Upper lobe of left lung (tissue), 6 donors: ENCODE measurements around the gene WDSUB1. TPM values are rescaled to one million over a fixed set of nuclear protein-coding genes. Genes with fewer than 3 reads are reported as not detected.
A peak's percentile ranks its signal among the peaks of the same experiment; 100 is the strongest.

Source experiments
- ATAC-seq, 2 donors: fragments of 200-7000 bp; cut with Tn5 transposase; one replicate each; pipeline ENCODE4 v1.9.1; 2022; ENCODE audit warnings: mild to moderate bottlenecking in 2 of 2, moderate library complexity in 2 of 2; ENCODE audit not compliant: low FRiP score in 2 of 2
- DNase-seq, 2 donors: peaks; one replicate each; pipeline ENCODE4 v3.0.0-alpha.2; 2019 to 2020
- H3K27ac ChIP-seq, 4 donors: fragments of 200-600 bp; sonication (generic); one replicate each; pipeline ENCODE4 v1.5.1; 2016 to 2019
- H3K27me3 ChIP-seq, 4 donors: fragments of 200-600 bp; sonication (generic); one replicate each; pipeline ENCODE4 v1.5.1; 2017 to 2019
- H3K36me3 ChIP-seq, 4 donors: fragments of 200-600 bp; sonication (generic); one replicate each; pipeline ENCODE4 v1.5.1; 2016 to 2019
- H3K4me1 ChIP-seq, 4 donors: fragments of 200-600 bp; sonication (generic); one replicate each; pipeline ENCODE4 v1.5.1; 2018 to 2019
- H3K4me3 ChIP-seq, 4 donors: fragments of 200-600 bp; sonication (generic); one replicate each; pipeline ENCODE4 v1.5.1; 2017 to 2019; ENCODE audit warnings: mild to moderate bottlenecking in 2 of 4, moderate library complexity in 1 of 4
- H3K9me3 ChIP-seq, 4 donors: fragments of 200-600 bp; sonication (generic); one replicate each; pipeline ENCODE4 v1.5.1; 2018 to 2019
- EP300 ChIP-seq, 4 donors: sonication (generic); formaldehyde crosslinking; IDR thresholded peaks; one replicate each; pipeline ENCODE4 v1.5.1; 2017; ENCODE audit warnings: antibody characterized with exemption in 4 of 4, control low read depth in 2 of 4
- POLR2A ChIP-seq, 4 donors: fragments of 450-650 bp; IDR thresholded peaks; one replicate each; pipeline ENCODE4 v1.5.1; 2016 to 2017; ENCODE audit warnings: antibody characterized with exemption in 4 of 4, mild to moderate bottlenecking in 2 of 4
- POLR2AphosphoS5 ChIP-seq, 2 donors: sonication (generic); formaldehyde crosslinking; IDR thresholded peaks; one replicate each; pipeline ENCODE4 v1.5.1; 2017; ENCODE audit warnings: antibody characterized with exemption in 2 of 2
- WGBS, 2 donors: methylation state at CpG; one replicate each; pipeline ENCODE4 v1.1.5; 2017 to 2018; 5-methylcytosine and 5-hydroxymethylcytosine counted together
- total RNA-seq, 6 donors: library from RNA; depleted of rRNA in 4 of 6; stranded (reverse); fragments of >200 nt in 4 of 6; gene quantifications; one replicate each; pipeline versions ENCODE4 v1.1.0 to v1.2.1, GENCODE V29; 2016 to 2021
- TF ChIP-seq, protein P1 (sequence below), 6 experiments: fragments of 450-650 bp in 4 of 6; fragments of 200-600 bp in 2 of 6; sonication (generic) in 2 of 6; IDR thresholded peaks; one replicate each; pipeline ENCODE4 v1.5.1; 2016 to 2019; ENCODE audit warnings: antibody characterized with exemption in 6 of 6
- donor health status: DM: no; HTN: no; CAD: no; lungs with moderate emphysema.
- donor health status: DM: no; HTN: yes; CAD: no; lungs with severe emphysema.

The WDSUB1 gene
- total RNA-seq, 6 donors from 2014 or later: 6.8 to 22.0 (median 13.9) TPM

DNA sequence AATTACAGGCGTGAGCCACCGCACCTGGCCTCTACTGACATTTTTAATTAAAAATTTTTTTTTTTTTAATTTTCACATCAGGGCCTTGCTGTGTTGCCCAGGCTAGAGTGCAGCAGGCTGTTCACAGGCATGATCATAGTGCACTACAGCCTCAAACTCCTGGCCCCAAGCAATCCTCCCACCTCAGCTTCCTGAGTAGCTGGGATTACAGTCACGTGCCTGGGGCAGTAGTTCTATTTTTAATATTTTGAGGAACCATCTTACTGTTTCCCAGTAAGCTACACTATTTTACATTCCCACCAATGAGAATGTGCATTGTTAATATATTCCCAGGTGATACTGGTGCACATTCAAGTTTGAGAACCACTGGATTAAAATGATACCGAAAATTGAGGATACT lies 92.7 kb downstream of the WDSUB1 start:
- ATAC-seq (no peak), DNase-seq (no peak)
- H3K4me3 ChIP-seq: no peak overlapping the region
- no peaks in the 10 kb centered on the region for H3K27me3 ChIP-seq
- 86 to 89% methylated on average over 4 of the region's 4 CpGs for WGBS, 2 donors
- H3K9me3 ChIP-seq: no peaks in the 10 kb centered on the region
- TF ChIP-seq, protein P1, sequence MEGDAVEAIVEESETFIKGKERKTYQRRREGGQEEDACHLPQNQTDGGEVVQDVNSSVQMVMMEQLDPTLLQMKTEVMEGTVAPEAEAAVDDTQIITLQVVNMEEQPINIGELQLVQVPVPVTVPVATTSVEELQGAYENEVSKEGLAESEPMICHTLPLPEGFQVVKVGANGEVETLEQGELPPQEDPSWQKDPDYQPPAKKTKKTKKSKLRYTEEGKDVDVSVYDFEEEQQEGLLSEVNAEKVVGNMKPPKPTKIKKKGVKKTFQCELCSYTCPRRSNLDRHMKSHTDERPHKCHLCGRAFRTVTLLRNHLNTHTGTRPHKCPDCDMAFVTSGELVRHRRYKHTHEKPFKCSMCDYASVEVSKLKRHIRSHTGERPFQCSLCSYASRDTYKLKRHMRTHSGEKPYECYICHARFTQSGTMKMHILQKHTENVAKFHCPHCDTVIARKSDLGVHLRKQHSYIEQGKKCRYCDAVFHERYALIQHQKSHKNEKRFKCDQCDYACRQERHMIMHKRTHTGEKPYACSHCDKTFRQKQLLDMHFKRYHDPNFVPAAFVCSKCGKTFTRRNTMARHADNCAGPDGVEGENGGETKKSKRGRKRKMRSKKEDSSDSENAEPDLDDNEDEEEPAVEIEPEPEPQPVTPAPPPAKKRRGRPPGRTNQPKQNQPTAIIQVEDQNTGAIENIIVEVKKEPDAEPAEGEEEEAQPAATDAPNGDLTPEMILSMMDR (IDR thresholded peaks at IDR 0.05): no peak
- TF ChIP-seq POLR2AphosphoS5 (IDR thresholded peaks at IDR 0.05): no peak
- TF ChIP-seq POLR2A (IDR thresholded peaks at IDR 0.05): no peak
- no peak for TF ChIP-seq EP300 (IDR thresholded peaks at IDR 0.05)
- H3K4me1 ChIP-seq: peaks cover 0 to 1% (median 0%) of the 10 kb centered on the region in 4 donors
- no peak overlapping the region for H3K27ac ChIP-seq
- H3K36me3 ChIP-seq: peaks cover 4 to 87% (median 40%) of the 10 kb centered on the region in 4 donors

DNA sequence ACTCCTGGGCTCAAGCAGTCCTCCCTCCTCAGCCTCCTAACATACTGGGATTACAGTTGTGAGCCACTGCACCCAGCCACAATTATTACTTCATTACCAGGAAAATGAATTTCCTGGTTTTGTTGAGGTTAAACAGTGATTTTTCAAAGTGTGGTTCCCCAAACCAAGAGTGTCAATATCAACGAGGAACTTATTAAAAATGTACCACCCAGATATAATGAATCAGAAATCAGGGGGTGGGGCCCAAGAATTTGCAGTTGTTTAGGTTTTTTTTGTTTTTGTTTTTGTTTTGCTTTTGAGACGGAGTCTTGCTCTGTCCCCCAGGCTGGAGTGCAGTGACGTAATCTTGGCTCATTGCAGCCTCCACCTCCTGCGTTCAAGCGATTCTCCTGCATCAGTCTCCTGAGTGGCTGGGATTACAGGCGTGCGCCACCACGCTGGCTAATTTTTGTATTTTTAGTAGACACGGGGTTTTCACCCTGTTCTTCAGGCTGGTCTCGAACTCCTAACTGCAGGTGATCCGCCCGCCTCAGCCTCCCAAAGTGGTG lies 94.1 kb downstream of the WDSUB1 start:
- no peak overlapping the region for H3K4me3 ChIP-seq
- H3K27ac ChIP-seq: no peak overlapping the region
- ATAC-seq (no peak), DNase-seq (no peak)
- H3K9me3 ChIP-seq: no peaks in the 10 kb centered on the region
- TF ChIP-seq EP300 (IDR thresholded peaks at IDR 0.05) (no peak), POLR2A (IDR thresholded peaks at IDR 0.05) (no peak), POLR2AphosphoS5 (IDR thresholded peaks at IDR 0.05) (no peak)
- TF ChIP-seq, protein P1 (IDR thresholded peaks at IDR 0.05): no peak
- H3K36me3 ChIP-seq: peaks cover 4 to 75% (median 31%) of the 10 kb centered on the region in 4 donors
- no peaks in the 10 kb centered on the region for H3K27me3 ChIP-seq
- H3K4me1 ChIP-seq: peaks cover 0 to 8% (median 0%) of the 10 kb centered on the region in 4 donors
- whole genome bisulfite sequencing, 2 donors: 79 to 89% methylated on average over 12 of the region's 12 CpGs

- DNase-seq: no peak
- Histone ChIP-seq H3K27me3 (no peaks in the 10 kb centered on the region), H3K36me3 (peaks cover 0 to 56% (median 17%) of the 10 kb centered on the region in 4 donors), H3K4me1 (peaks cover 0 to 8% (median 0%) of the 10 kb centered on the region in 4 donors), H3K27ac (peak overlapping the region; percentile 3 to 67 (median 42)), H3K9me3 (no peaks in the 10 kb centered on the region), H3K4me3 (no peak overlapping the region)
- no peak for ATAC-seq
- 58 to 81% methylated on average over 4 of the region's 4 CpGs for WGBS, 2 donors
- TF ChIP-seq POLR2A (IDR thresholded peaks at IDR 0.05) (no peak), EP300 (IDR thresholded peaks at IDR 0.05) (no peak), POLR2AphosphoS5 (IDR thresholded peaks at IDR 0.05) (peak in 1 of 2 donors; percentile 10)
- TF ChIP-seq, protein P1 (IDR thresholded peaks at IDR 0.05): no peak
Observed at GRCh38 chr2:159188449-159188848, 98.1 kb downstream of the WDSUB1 start.

DNA sequence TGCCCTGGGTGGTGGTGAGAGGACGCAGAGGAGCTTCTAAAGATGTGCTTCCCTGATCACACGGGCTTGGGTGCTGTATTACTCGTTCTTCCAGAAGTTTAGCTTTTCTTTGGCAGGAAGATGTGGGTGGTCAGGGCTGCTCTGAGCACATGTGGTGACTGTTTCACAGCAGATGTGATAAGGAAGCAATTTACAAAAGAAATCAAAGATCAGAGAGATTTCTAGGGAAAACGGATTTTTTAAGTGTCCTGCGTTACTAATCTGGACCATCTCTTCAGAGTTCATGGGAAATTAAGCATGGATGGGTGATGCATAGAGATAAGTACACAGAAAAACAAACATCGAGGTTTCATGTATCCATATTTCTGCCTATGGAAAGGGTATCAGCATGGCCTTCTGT lies 99.4 kb downstream of the WDSUB1 start:
- no peak for TF ChIP-seq POLR2AphosphoS5 (IDR thresholded peaks at IDR 0.05)
- TF ChIP-seq POLR2A (IDR thresholded peaks at IDR 0.05): no peak
- TF ChIP-seq, protein P1 (IDR thresholded peaks at IDR 0.05): no peak
- TF ChIP-seq EP300 (IDR thresholded peaks at IDR 0.05): no peak
- ATAC-seq (no peak), DNase-seq (no peak)
- Histone ChIP-seq H3K9me3 (no peaks in the 10 kb centered on the region), H3K4me3 (no peak overlapping the region), H3K27ac (peak overlapping the region in 1 of 4 donors; percentile 67), H3K36me3 (peaks cover 0 to 58% (median 17%) of the 10 kb centered on the region in 4 donors), H3K4me1 (peaks cover 0 to 8% (median 0%) of the 10 kb centered on the region in 4 donors), H3K27me3 (no peaks in the 10 kb centered on the region)
- 78 to 81% methylated on average over 6 of the region's 6 CpGs for WGBS, 2 donors

DNA sequence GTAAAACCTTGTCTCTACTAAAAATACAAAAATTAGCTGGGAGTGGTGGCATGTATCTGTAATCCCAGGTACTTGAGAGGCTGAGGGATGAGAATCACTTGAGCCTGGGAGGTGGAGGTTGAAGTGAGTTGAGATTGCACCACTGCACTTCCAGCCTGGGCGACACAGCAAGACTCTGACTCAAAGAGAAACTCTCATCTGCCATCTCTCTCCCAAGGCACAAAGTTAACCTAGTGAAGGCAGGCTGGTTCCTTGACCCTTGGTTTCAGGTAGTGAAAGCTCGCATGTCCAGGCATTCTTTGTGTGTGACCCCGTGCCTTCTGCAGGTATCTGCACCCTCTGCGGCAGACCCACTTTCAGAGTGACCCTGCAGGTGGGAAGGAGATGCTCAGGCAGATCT lies 100.0 kb downstream of the WDSUB1 start:
- Histone ChIP-seq H3K27me3 (no peaks in the 10 kb centered on the region), H3K27ac (no peak overlapping the region), H3K36me3 (peaks cover 0 to 60% (median 17%) of the 10 kb centered on the region in 4 donors), H3K4me3 (no peak overlapping the region), H3K4me1 (peaks cover 0 to 8% (median 0%) of the 10 kb centered on the region in 4 donors), H3K9me3 (no peaks in the 10 kb centered on the region)
- DNase-seq (no peak), ATAC-seq (no peak)
- TF ChIP-seq EP300 (IDR thresholded peaks at IDR 0.05) (no peak), POLR2A (IDR thresholded peaks at IDR 0.05) (no peak), POLR2AphosphoS5 (IDR thresholded peaks at IDR 0.05) (no peak)
- TF ChIP-seq, protein P1 (IDR thresholded peaks at IDR 0.05): no peak
- WGBS, 2 donors: 84 to 94% methylated on average over 4 of the region's 4 CpGs
